ENCODE results near the gene MGMT. TPM values are rescaled to one million over a fixed set of nuclear protein-coding genes. Genes with fewer than 3 reads are reported as not detected.

The MGMT gene
- polyA plus RNA-seq, 1 donor = 18.0 TPM

DNA sequence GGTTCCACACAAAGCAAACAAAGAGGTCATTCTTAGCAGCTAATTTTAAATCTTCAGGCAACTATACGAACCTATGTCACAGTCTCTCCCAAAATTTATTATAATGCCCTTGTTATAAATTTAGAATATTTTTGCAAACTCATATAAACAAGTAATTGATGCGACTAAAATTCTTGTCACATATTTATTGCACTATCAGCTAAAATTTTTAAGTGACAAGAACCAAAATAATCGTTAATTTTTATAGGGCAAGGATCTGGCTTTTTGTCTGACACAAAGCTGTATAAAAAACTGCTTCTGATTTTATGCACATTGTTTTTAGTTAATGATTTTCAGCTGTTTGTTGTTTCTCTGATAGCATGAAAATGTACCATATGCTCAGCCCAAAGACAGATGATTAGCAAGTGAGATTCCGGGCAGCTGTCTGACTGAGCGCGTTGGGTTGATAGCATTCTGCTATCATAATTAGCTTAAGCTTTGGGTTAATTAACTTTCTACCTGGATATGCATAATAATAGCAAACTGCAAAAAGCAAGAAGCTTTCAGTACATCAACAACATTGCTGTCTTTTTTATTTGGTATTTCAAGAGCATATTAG lies 136.0 kb downstream of the MGMT start:
- H3K27ac ChIP-seq (ENCODE audit: low read length) = no peak overlapping the region

DNA sequence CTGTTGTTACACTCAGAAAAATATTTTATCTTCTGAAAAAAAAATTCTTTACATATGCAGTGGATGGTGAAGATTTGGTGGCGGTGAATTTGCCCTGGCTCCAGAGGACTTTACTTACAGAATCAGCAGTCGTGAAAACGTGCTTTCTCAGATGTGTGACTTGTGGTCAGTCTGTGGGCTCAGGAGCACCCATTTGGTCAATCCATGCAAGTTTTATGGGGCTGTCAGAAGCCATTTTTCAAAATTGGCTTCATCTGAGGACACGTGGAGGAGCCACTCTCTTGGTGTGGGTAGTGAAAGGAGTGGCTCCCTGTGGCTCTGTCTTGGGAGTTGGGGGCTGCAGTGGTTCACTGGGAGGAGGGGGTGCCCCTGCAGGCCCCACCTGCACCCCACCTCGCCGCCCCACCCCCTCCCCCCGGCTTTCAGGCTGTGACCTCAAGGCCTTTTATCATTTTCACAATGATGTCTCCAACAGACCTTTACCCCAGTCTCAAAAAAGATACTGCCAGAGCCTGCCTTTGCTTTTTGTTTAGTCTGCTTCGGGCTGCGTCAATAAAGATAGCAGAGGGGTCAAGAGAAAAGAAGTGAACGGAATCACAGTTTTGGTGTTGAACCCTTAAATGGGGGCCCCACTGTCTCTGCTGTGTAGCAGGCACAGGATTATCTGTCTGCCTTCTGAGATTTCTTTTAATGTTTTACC lies 137.4 kb downstream of the MGMT start:
- WGBS (ENCODE audit: insufficient coverage, low lambda C conversion rate) = 40% methylated on average over 1 of the region's 10 CpGs
- H3K4me1 ChIP-seq (ENCODE audit: control insufficient read depth, insufficient read depth, low read length) = no peaks in the 10 kb centered on the region
- no peak overlapping the region for H3K4me3 ChIP-seq (ENCODE audit: low read length)
- no peak overlapping the region for H3K27ac ChIP-seq (ENCODE audit: low read length)
- no peak for DNase-seq
- H3K9me3 ChIP-seq (ENCODE audit: control insufficient read depth, low read depth, low read length) = no peaks in the 10 kb centered on the region
- H3K27me3 ChIP-seq (ENCODE audit: control insufficient read depth, insufficient read depth, low read length) = no peaks in the 10 kb centered on the region
- H3K36me3 ChIP-seq (ENCODE audit: control insufficient read depth, insufficient read depth, low read length) = no peaks in the 10 kb centered on the region

More for the DNA sequence above, 136.0 kb downstream of the MGMT start:
- no peaks in the 10 kb centered on the region for H3K4me1 ChIP-seq (ENCODE audit: control insufficient read depth, insufficient read depth, low read length)
- H3K27me3 ChIP-seq (ENCODE audit: control insufficient read depth, insufficient read depth, low read length) = no peaks in the 10 kb centered on the region
- no peak overlapping the region for H3K4me3 ChIP-seq (ENCODE audit: low read length)
- no peaks in the 10 kb centered on the region for H3K9me3 ChIP-seq (ENCODE audit: control insufficient read depth, low read depth, low read length)
- no peak for DNase-seq
- WGBS (ENCODE audit: insufficient coverage, low lambda C conversion rate) = 86% methylated on average over 3 of the region's 6 CpGs
- no peaks in the 10 kb centered on the region for H3K36me3 ChIP-seq (ENCODE audit: control insufficient read depth, insufficient read depth, low read length)

DNA sequence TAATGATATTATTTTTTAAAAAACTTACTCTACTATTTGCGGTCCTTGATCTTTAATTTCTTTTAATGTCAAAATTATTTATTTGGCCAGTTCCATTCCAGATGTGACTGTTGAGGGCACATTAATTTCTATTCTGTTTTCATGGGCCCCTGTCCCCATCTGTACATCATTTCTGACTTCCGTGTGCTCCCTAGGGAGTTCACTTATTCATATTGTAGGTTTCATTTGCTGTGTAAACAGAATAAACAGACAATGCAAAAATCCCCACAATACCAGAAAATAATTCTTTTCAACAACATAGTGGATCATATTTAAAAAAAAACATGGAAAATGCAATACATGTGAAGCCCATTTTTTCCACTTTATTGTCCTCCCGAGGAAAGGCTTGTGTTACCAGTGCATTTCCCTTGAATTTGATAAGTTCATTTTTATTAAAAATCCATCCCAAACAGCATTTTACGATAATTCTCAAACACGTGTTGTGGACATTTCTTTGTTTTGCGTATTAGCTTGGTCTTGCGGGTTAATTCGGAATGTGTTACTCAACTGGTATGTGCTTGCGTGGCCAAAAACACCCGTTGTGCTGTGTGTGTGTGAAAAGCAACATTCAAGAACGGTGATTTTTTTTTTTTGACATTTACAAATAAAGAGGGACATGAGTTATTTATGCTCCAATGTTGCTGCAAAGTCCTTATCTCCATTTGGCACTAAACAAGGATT lies 138.4 kb downstream of the MGMT start:
- WGBS (ENCODE audit: insufficient coverage, low lambda C conversion rate) = 98% methylated on average over 8 of the region's 11 CpGs
- Histone ChIP-seq H3K9me3 (ENCODE audit: control insufficient read depth, low read depth, low read length) (no peaks in the 10 kb centered on the region), H3K4me3 (ENCODE audit: low read length) (no peak overlapping the region), H3K4me1 (ENCODE audit: control insufficient read depth, insufficient read depth, low read length) (no peaks in the 10 kb centered on the region), H3K36me3 (ENCODE audit: control insufficient read depth, insufficient read depth, low read length) (no peaks in the 10 kb centered on the region), H3K27me3 (ENCODE audit: control insufficient read depth, insufficient read depth, low read length) (no peaks in the 10 kb centered on the region), H3K27ac (ENCODE audit: low read length) (no peak overlapping the region)
- no peak for DNase-seq

DNA sequence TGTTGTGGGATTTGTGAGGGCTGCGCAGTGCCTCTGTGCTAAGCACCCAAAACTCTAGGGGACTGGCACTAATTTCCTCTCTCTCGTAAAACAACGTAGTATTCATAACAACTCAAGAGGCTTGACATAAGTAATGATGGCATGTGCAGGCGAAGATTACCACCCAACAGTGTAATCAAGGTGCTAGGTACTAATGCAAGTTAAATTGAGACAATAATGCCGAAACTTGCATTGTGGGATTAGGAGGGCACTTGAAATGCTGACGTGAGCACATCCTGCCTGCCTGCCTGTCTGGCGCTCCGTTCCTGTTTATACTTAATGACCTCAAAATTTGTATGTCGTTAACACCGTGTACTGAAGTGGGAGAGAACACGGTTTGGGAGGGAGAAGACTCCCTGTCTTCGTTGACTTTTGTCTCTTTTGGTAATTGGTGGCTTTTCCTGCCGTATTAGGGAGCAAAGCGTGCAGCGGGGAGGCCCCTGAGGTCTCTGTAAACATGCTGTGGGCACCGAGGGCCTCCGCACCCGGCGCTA lies 139.0 kb downstream of the MGMT start:
- H3K27ac ChIP-seq (ENCODE audit: low read length) = no peak overlapping the region
- no peaks in the 10 kb centered on the region for H3K4me1 ChIP-seq (ENCODE audit: control insufficient read depth, insufficient read depth, low read length)
- no peaks in the 10 kb centered on the region for H3K36me3 ChIP-seq (ENCODE audit: control insufficient read depth, insufficient read depth, low read length)
- no peak overlapping the region for H3K4me3 ChIP-seq (ENCODE audit: low read length)
- WGBS (ENCODE audit: insufficient coverage, low lambda C conversion rate) = 53% methylated on average over 3 of the region's 19 CpGs
- H3K27me3 ChIP-seq (ENCODE audit: control insufficient read depth, insufficient read depth, low read length) = no peaks in the 10 kb centered on the region
- DNase-seq = peak; percentile 12 to 14
- H3K9me3 ChIP-seq (ENCODE audit: control insufficient read depth, low read depth, low read length) = no peaks in the 10 kb centered on the region

DNA sequence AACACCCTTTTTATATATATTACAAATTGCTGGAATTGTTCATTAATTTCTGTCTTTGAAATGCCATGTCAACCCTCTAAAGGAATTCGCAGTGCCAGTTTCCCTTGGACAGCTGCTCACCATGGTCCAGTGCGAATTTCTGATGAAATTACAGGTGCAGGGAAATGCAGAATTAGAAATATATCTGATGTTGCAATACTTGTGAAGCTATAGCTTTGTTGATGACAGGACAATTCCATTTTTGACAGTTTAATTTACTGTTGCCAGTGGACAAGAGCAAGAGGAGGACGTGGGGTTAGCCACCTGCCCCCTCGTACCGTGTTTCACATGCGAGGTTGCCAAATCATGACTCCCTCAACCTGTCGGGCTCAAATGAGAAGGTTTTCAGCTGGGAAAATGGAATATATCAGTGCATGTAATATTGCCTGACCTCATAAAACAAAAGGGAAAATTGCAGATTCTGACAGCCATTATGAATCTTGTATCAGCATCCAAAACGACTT lies 140.6 kb downstream of the MGMT start:
- Histone ChIP-seq H3K27me3 (ENCODE audit: control insufficient read depth, insufficient read depth, low read length) (no peaks in the 10 kb centered on the region), H3K4me3 (ENCODE audit: low read length) (no peak overlapping the region), H3K27ac (ENCODE audit: low read length) (no peak overlapping the region), H3K9me3 (ENCODE audit: control insufficient read depth, low read depth, low read length) (no peaks in the 10 kb centered on the region), H3K4me1 (ENCODE audit: control insufficient read depth, insufficient read depth, low read length) (no peaks in the 10 kb centered on the region), H3K36me3 (ENCODE audit: control insufficient read depth, insufficient read depth, low read length) (no peaks in the 10 kb centered on the region)
- no peak for DNase-seq
- WGBS (ENCODE audit: insufficient coverage, low lambda C conversion rate) = 83% methylated on average over 1 of the region's 8 CpGs

DNA sequence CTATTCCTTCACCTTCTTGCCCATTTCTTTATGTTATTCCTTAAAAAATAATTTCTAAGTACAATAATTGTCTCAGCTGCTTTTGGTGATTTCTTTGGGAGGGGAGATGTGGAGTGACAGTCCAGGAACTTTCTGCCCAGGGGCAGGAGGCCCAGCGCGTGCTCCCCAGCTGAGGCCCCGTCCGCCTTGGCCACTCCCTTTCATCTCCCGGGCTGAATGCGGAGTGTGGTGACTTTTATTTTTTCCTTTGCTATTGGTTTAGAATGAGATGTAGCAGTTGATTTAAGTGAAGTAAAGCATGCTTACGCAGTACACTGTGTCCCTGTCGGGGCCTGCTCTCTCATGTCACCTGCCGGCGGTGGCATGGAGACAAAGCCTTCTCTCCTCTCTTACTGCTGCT lies 141.6 kb downstream of the MGMT start:
- Histone ChIP-seq H3K4me1 (ENCODE audit: control insufficient read depth, insufficient read depth, low read length) (no peaks in the 10 kb centered on the region), H3K27me3 (ENCODE audit: control insufficient read depth, insufficient read depth, low read length) (no peaks in the 10 kb centered on the region), H3K36me3 (ENCODE audit: control insufficient read depth, insufficient read depth, low read length) (no peaks in the 10 kb centered on the region), H3K27ac (ENCODE audit: low read length) (no peak overlapping the region), H3K9me3 (ENCODE audit: control insufficient read depth, low read depth, low read length) (no peaks in the 10 kb centered on the region), H3K4me3 (ENCODE audit: low read length) (no peak overlapping the region)
- no CpG with 5 or more reads among the region's 10 CpGs for WGBS (ENCODE audit: insufficient coverage, low lambda C conversion rate)
- DNase-seq = no peak

DNA sequence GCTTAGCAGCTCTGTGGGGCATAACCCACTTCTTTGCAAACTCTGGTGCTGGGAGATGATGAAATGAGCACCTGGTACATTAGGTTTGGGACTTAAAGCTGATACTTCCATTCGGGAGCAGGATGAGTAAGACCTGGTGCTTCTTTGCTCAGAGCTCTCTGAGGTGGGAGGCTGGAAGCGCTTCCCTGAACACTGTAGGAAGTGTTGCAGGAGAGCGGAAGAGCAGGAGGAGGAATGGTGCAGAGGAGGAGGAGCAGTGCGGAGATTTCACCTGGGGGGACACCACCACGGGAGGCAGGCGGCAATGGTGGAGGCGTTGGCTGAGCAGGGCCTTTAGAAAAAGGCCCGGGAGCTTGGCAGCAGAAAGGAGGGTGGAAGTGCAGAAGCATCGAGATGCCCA lies 142.5 kb downstream of the MGMT start:
- Histone ChIP-seq H3K4me1 (ENCODE audit: control insufficient read depth, insufficient read depth, low read length) (no peaks in the 10 kb centered on the region), H3K4me3 (ENCODE audit: low read length) (no peak overlapping the region), H3K9me3 (ENCODE audit: control insufficient read depth, low read depth, low read length) (no peaks in the 10 kb centered on the region), H3K36me3 (ENCODE audit: control insufficient read depth, insufficient read depth, low read length) (no peaks in the 10 kb centered on the region), H3K27me3 (ENCODE audit: control insufficient read depth, insufficient read depth, low read length) (no peaks in the 10 kb centered on the region), H3K27ac (ENCODE audit: low read length) (no peak overlapping the region)
- no peak for DNase-seq
- 95% methylated on average over 7 of the region's 9 CpGs for WGBS (ENCODE audit: insufficient coverage, low lambda C conversion rate)

DNA sequence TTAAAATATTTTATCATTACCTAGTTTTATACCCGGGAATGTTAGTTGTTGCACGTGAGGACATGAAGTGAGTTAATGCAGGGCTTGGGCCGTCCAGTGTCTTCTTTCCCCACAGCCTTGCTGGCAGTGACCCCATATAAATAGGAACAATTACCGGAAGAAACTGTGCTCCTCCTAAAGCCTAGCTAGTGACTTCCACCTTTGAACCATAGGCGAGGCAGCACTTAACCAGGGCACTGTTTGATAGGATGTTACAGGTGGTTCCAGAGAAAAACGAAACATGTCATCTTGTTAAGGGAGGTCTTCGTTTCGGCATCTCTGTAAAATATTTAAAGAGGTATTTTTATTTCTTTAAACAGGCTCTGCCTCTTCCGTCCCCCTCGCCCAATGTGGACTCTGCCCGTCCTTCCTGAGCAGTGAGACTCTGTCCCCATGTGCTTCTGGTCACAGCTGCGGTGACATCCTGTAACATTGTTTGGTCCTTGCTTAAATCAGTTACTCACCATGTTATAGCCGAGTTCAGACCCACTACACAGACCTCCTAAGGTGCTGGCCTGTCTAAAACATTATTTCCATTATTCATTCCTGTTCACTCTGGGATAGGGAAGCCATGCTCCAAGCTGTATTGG lies 145.6 kb downstream of the MGMT start:
- Histone ChIP-seq H3K27me3 (ENCODE audit: control insufficient read depth, insufficient read depth, low read length) (no peaks in the 10 kb centered on the region), H3K9me3 (ENCODE audit: control insufficient read depth, low read depth, low read length) (no peaks in the 10 kb centered on the region), H3K4me1 (ENCODE audit: control insufficient read depth, insufficient read depth, low read length) (no peaks in the 10 kb centered on the region), H3K36me3 (ENCODE audit: control insufficient read depth, insufficient read depth, low read length) (no peaks in the 10 kb centered on the region), H3K27ac (ENCODE audit: low read length) (no peak overlapping the region), H3K4me3 (ENCODE audit: low read length) (no peak overlapping the region)
- WGBS (ENCODE audit: insufficient coverage, low lambda C conversion rate) = 29% methylated on average over 1 of the region's 13 CpGs
- DNase-seq = peak; percentile 7 to 41

DNA sequence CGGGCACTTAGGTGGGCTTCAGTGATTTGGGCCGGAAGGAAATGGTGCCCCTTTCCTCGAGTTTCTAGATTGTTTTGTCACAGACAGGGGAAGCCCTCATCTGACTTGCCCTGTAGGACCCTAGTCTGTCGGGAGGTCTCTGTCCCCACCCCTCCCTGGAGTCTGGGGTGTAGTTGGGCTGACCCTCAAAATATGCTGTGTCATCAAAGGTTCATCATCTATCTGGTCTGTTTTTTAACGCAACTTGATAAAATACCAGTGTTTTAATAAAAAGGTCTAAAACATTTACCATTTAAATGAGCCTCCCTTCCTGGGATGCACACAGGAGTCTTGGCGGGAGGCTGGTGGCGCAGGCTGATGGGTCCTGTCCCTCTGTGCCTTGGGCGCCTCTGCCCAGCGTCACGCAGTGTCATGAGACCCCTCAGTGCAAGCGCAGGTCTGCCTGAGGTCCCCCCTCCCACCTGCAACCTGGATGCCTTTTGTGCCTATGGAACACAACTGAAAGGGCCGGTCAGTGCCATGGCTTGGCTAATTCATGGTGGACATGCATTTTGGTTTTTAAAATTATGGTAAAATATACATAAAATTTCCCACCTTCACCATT lies 146.4 kb downstream of the MGMT start:
- H3K36me3 ChIP-seq (ENCODE audit: control insufficient read depth, insufficient read depth, low read length) = no peaks in the 10 kb centered on the region
- WGBS (ENCODE audit: insufficient coverage, low lambda C conversion rate) = 100% methylated on average over 1 of the region's 12 CpGs
- no peak overlapping the region for H3K27ac ChIP-seq (ENCODE audit: low read length)
- no peaks in the 10 kb centered on the region for H3K9me3 ChIP-seq (ENCODE audit: control insufficient read depth, low read depth, low read length)
- DNase-seq = no peak
- H3K4me3 ChIP-seq (ENCODE audit: low read length) = no peak overlapping the region
- H3K4me1 ChIP-seq (ENCODE audit: control insufficient read depth, insufficient read depth, low read length) = no peaks in the 10 kb centered on the region
- no peaks in the 10 kb centered on the region for H3K27me3 ChIP-seq (ENCODE audit: control insufficient read depth, insufficient read depth, low read length)

DNA sequence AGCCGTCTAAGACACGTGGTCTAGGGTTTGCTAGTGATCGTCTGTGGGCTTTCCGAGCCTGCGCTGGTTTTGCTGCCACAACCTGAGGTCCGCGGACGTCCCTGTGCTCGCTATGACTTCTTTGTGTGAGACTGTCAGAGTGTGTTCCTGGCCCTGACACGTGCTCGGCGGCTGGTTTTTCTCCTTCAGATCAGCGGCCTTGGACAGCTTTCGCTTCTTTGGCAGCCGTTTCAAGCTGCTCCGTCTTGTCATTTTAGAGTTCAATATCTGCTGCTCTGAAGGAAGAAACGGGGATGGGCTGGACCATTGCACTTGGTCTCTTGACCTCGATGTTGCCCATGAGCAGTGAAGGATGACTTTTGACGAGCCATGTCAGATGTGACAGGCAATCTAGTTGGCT lies 147.3 kb downstream of the MGMT start:
- no peaks in the 10 kb centered on the region for H3K36me3 ChIP-seq (ENCODE audit: control insufficient read depth, insufficient read depth, low read length)
- H3K4me1 ChIP-seq (ENCODE audit: control insufficient read depth, insufficient read depth, low read length) = no peaks in the 10 kb centered on the region
- no peaks in the 10 kb centered on the region for H3K27me3 ChIP-seq (ENCODE audit: control insufficient read depth, insufficient read depth, low read length)
- no peak for DNase-seq
- H3K27ac ChIP-seq (ENCODE audit: low read length) = no peak overlapping the region
- WGBS (ENCODE audit: insufficient coverage, low lambda C conversion rate) = 100% methylated on average over 1 of the region's 19 CpGs
- H3K4me3 ChIP-seq (ENCODE audit: low read length) = no peak overlapping the region
- H3K9me3 ChIP-seq (ENCODE audit: control insufficient read depth, low read depth, low read length) = no peaks in the 10 kb centered on the region
